ENCODE results near the gene RNF128.
"Not testable (repeated sequence)": the region's sequence is repeated elsewhere in the genome, so short reads cannot be mapped to it uniquely, and the experiment has no call there.

Gene RNF128

GRCh38 chrX:106748377-106748776, 21.9 kb downstream of the RNF128 start:
- no peak for DNase-seq (ENCODE audit: low read depth)

- DNase-seq (ENCODE audit: low read depth) = no peak
These were observed 24.9 kb downstream of the RNF128 start for GRCh38 chrX:106751407-106751806.

- no peak for DNase-seq (ENCODE audit: low read depth)
These were observed 25.7 kb downstream of the RNF128 start for GRCh38 chrX:106752101-106752678.

- DNase-seq (ENCODE audit: low read depth) = not testable (repeated sequence)
These were observed 42.8 kb downstream of the RNF128 start for GRCh38 chrX:106769288-106769687.

GRCh38 chrX:106774981-106775380, 48.5 kb downstream of the RNF128 start:
- DNase-seq (ENCODE audit: low read depth) = no peak

DNA sequence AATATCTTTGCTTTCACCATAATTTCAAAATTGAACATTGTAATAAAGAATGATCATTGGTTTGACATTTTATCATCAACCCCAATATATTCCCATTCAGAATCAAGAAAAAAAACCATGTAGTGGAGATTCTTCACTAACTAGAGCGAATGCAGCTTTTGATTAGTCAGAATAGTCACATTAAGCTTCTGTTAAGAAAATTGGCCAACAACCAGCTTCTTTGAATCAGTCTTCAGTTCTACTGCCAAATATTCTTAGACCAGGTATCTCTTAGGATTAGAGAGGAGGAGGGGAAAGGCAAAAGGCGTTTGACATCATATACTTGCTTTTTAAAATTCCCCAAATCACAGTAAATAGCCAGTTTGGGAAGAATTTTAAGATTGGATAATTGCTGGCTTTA, 53.8 kb downstream of the RNF128 start:
- no peak for DNase-seq (ENCODE audit: low read depth)

GRCh38 chrX:106780664-106781377, 54.3 kb downstream of the RNF128 start:
- no peak for DNase-seq (ENCODE audit: low read depth)

DNA sequence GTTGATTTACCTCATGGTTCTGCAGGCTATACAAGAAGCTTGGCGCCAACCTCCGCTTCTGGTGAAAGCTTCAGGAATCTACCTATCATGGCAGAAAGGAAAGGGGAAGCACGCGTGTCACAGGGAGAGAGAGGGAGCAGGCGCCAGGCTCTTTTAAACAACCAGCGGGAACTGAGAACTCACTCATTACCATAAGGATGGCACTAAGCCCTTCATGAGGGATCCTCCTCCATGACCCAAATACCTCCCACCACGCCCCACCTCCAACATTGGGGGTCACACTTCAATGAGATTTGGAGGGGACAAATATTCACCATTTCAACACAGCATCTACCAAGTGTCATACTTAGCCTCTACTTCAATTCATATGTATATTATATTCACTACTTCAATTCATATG, 57.2 kb downstream of the RNF128 start:
- no peak for DNase-seq (ENCODE audit: low read depth)

GRCh38 chrX:106791495-106791894, 65.0 kb downstream of the RNF128 start:
- DNase-seq (ENCODE audit: low read depth) = no peak

DNA sequence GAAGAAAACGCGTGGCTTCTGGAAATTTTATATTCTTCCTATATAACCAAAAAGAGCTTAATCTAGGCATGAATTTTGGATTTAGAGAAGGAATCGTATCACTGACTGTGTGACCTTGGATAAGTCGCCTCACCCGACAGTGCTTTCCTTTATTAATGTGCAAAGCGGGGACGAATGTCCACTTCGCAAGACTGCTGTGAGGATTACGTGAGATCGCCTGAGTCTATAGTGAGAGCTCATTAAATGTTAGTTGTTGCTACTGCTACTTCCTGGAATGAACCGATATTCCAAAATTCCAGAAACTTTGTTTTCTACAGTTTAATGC, 75.5 kb downstream of the RNF128 start:
- DNase-seq (ENCODE audit: low read depth) = no peak

DNA sequence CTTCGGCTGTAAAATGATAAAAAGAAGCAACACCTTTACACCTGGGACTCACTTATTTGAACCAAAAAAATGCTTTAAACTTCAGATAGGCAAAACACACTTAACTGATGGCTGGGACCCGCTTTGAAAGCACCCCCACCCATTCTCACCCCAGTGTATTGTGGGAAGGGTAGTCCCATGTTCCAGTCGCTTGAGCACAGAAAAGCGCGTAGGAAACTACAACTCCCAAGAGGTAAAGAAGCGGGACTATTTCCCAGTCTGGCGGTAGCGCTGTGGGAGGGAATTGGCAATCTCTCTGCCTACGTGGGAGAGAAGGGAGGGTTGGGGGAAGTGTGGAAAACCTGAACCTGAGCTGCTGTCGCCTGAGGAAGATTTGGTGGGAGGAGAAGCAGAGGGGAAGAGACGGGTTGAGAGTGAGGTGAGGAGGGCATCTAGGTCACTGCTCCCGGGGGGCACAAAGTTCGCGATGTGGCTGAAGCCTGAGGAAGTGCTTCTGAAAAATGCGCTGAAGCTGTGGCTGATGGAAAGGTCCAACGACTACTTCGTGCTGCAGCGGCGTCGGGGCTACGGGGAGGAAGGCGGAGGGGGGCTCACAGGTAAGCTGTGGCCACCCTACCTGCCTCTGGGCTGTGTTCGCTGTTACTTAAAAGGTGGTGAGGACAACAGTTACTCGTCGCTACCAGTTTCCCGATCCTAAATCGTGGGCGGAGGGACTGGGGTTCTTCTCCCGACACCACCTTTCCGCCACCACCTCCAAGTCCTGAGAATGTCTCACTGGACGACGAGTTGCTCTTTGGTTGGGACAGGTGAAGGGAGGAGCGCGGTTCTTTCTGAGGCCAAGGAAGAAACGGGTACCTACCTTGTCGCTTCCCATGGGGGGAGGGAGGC, 76.1 kb downstream of the RNF128 start, which contains the start of gene TBC1D8B:
TBC1D8B (plus strand) TSS at position 286 of the 888 bp plus-strand sequence; CDS start at position 467, 181 bp downstream.
- no peak for DNase-seq (ENCODE audit: low read depth)

DNA sequence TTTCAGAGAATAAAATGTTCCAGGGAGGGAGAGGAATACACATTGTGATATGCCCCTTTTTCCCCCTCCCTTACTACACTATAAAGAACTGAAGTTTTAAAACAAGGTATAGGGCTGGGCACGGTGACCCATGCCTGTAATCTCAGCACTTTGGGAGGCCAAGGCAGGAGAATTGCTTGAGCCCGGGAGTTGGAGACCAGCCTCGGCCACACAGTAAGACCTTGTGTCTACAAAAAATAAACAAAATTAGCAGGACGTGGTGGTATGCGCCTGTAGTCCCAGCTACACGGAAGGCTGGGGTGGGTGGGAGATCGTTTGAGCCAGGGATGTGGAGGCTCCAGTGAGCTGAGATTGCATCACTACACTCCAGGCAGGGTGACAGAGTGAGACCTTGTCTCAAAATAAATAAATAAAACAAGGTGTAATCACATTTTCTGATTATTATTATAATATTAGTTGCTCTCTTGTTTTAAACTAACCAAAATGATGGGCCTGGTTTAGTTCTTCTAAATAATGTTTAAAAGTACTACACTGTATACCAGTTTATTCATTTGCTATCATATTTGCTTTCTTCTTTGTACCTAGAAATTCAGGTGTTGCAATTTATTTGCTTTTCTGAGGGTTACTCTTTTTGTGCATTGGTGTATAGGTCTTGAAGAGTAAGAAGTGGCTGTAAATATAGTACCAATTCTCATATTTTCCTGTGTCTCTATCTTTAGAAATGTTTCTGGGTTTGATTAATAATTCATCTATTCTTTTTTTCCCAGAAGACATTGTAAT, 84.8 kb downstream of the RNF128 start:
- DNase-seq (ENCODE audit: low read depth) = no peak

- DNase-seq (ENCODE audit: low read depth) = not testable (repeated sequence)
These were observed 86.4 kb downstream of the RNF128 start for GRCh38 chrX:106812930-106813329.

DNA sequence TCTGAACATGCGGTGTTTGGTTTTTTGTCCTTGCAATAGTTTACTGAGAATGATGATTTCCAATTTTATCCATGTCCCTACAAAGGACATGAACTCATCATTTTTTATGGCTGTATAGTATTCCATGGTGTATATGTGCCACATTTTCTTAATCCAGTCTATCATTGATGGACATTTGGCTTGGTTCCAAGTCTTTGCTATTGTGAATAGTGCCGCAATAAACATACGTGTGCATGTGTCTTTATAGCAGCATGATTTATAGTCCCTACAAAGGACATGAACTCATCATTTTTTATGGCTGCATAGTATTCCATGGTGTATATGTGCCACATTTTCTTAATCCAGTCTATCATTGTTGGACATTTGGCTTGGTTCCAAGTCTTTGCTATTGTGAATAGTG, 87.6 kb downstream of the RNF128 start:
- DNase-seq (ENCODE audit: low read depth) = not testable (repeated sequence)

All from activated T-cell treated with anti-CD3 and anti-CD28 coated beads for 1 hour (primary cell).